LNCaP clone FGC (cell line): Measurements from ENCODE around the gene PPP2R1A.

Experiments used
- DNase-seq: peaks from one replicate; pipeline ENCODE4 v3.0.0-alpha.2; 2011; ENCODE audit warnings: low read depth
- H3K4me3 ChIP-seq: 2 replicates; pipeline ENCODE4 v1.5.1; 2011; ENCODE audit warnings: mild to moderate bottlenecking, low read depth, low read length, control low read depth
- CTCF ChIP-seq: IDR thresholded peaks from 2 replicates; pipeline ENCODE4 v1.5.1; 2012; ENCODE audit warnings: mild to moderate bottlenecking; ENCODE audit not compliant: control insufficient read depth, insufficient read depth; ENCODE audit errors: extremely low read depth

The PPP2R1A gene

GRCh38 chr19:52190487-52191293 lies 838 bp downstream of the PPP2R1A start:
- peak; percentile 23 for DNase-seq
- H3K4me3 ChIP-seq, result peak overlapping the region; percentile 97
- TF ChIP-seq CTCF, result no peak

- DNase-seq, result no peak
- no peak for TF ChIP-seq CTCF
- peak overlapping the region; percentile 97 for H3K4me3 ChIP-seq
Measured at GRCh38 chr19:52191389-52191788, 1.5 kb downstream of the PPP2R1A start.

- DNase-seq, result no peak
- TF ChIP-seq CTCF, result no peak
- no peak overlapping the region; the same call in 1 of the 2 replicates for H3K4me3 ChIP-seq
Measured at GRCh38 chr19:52191951-52192350, 2.1 kb downstream of the PPP2R1A start.

- no peak overlapping the region for H3K4me3 ChIP-seq
- DNase-seq, result no peak
- no peak for TF ChIP-seq CTCF
Measured at GRCh38 chr19:52196256-52196967, 6.6 kb downstream of the PPP2R1A start.

GRCh38 chr19:52197964-52198363 lies 8.1 kb downstream of the PPP2R1A start:
- no peak overlapping the region for H3K4me3 ChIP-seq

GRCh38 chr19:52198678-52199077 lies 8.8 kb downstream of the PPP2R1A start:
- no peak for TF ChIP-seq CTCF
- no peak overlapping the region for H3K4me3 ChIP-seq
- DNase-seq, result no peak

More at GRCh38 chr19:52197964-52198363, 8.1 kb downstream of the PPP2R1A start:
- TF ChIP-seq CTCF, result no peak
- DNase-seq, result no peak
